ENCODE data around the gene SLC48A1. TPM values are rescaled to one million over a fixed set of nuclear protein-coding genes. Genes with fewer than 3 reads are reported as not detected.

The SLC48A1 gene
- polyA plus RNA-seq, 4 donors: 16.7 to 67.4 (median 52.2) TPM

GRCh38 chr12:47744005-47744651 is 28.9 kb upstream of the SLC48A1 start:
- DNase-seq (ENCODE audit: low read depth in 4 of 4, low spot score in 3 of 4): no peak

GRCh38 chr12:47744778-47745436 is 28.1 kb upstream of the SLC48A1 start:
- DNase-seq (ENCODE audit: low read depth in 4 of 4, low spot score in 3 of 4): no peak

GRCh38 chr12:47745485-47746041 is 27.5 kb upstream of the SLC48A1 start:
- no peak for DNase-seq (ENCODE audit: low read depth in 4 of 4, low spot score in 3 of 4)

GRCh38 chr12:47746073-47746472 is 27.0 kb upstream of the SLC48A1 start:
- no peak for DNase-seq (ENCODE audit: low read depth in 4 of 4, low spot score in 3 of 4)

GRCh38 chr12:47746523-47746922 is 26.5 kb upstream of the SLC48A1 start:
- DNase-seq (ENCODE audit: low read depth in 4 of 4, low spot score in 3 of 4): no peak

GRCh38 chr12:47747126-47747525 is 25.9 kb upstream of the SLC48A1 start:
- DNase-seq (ENCODE audit: low read depth in 4 of 4, low spot score in 3 of 4): no peak

- no peak for DNase-seq (ENCODE audit: low read depth in 4 of 4, low spot score in 3 of 4)
Observed at GRCh38 chr12:47747596-47748506, 25.2 kb upstream of the SLC48A1 start.

GRCh38 chr12:47748507-47748828 is 24.6 kb upstream of the SLC48A1 start:
- DNase-seq (ENCODE audit: low read depth in 4 of 4, low spot score in 3 of 4): no peak

- DNase-seq (ENCODE audit: low read depth in 4 of 4, low spot score in 3 of 4): no peak
Observed at GRCh38 chr12:47748899-47749298, 24.1 kb upstream of the SLC48A1 start.

GRCh38 chr12:47750229-47750798 is 22.7 kb upstream of the SLC48A1 start:
- no peak for DNase-seq (ENCODE audit: low read depth in 4 of 4, low spot score in 3 of 4)

- no peak for DNase-seq (ENCODE audit: low read depth in 4 of 4, low spot score in 3 of 4)
Observed at GRCh38 chr12:47750916-47751470, 22.0 kb upstream of the SLC48A1 start.

- DNase-seq (ENCODE audit: low read depth in 4 of 4, low spot score in 3 of 4): no peak
Observed at GRCh38 chr12:47751561-47751960, 21.5 kb upstream of the SLC48A1 start.

- DNase-seq (ENCODE audit: low read depth in 4 of 4, low spot score in 3 of 4): no peak
Observed at GRCh38 chr12:47752121-47752520, 20.9 kb upstream of the SLC48A1 start.

- DNase-seq (ENCODE audit: low read depth in 4 of 4, low spot score in 3 of 4): no peak
Observed at GRCh38 chr12:47752552-47752951, 20.5 kb upstream of the SLC48A1 start.

GRCh38 chr12:47753021-47754001 is 19.7 kb upstream of the SLC48A1 start:
- no peak for DNase-seq (ENCODE audit: low read depth in 4 of 4, low spot score in 3 of 4)

GRCh38 chr12:47754126-47754525 is 18.9 kb upstream of the SLC48A1 start:
- DNase-seq (ENCODE audit: low read depth in 4 of 4, low spot score in 3 of 4): no peak

GRCh38 chr12:47754881-47755280 is 18.2 kb upstream of the SLC48A1 start:
- DNase-seq (ENCODE audit: low read depth in 4 of 4, low spot score in 3 of 4): no peak

GRCh38 chr12:47755655-47756562 is 17.1 kb upstream of the SLC48A1 start:
- no peak for DNase-seq (ENCODE audit: low read depth in 4 of 4, low spot score in 3 of 4)
